Ishikawa (cell line): ENCODE results near the gene KLHDC7B.

Source experiments
- CEBPB ChIP-seq: IDR thresholded peaks from 2 replicates; pipeline ENCODE4 v1.6.1; 2012
- CREB1 ChIP-seq: IDR thresholded peaks from 2 replicates; pipeline ENCODE4 v1.6.1; 2012; ENCODE audit warnings: low read depth
- EGR1 ChIP-seq: IDR thresholded peaks from 2 replicates; pipeline ENCODE4 v1.6.1; 2012
- EP300 ChIP-seq: IDR thresholded peaks from 2 replicates; pipeline ENCODE4 v1.6.1; 2012; ENCODE audit warnings: borderline replicate concordance
- FOXM1 ChIP-seq: IDR thresholded peaks from 2 replicates; pipeline ENCODE4 v1.6.1; 2012; ENCODE audit warnings: low read depth, borderline replicate concordance
- MAX ChIP-seq: IDR thresholded peaks from 2 replicates; pipeline ENCODE4 v1.6.1; 2012
- NFIC ChIP-seq: IDR thresholded peaks from 2 replicates; pipeline ENCODE4 v1.6.1; 2012
- RAD21 ChIP-seq: IDR thresholded peaks from 2 replicates; pipeline ENCODE4 v1.6.1; 2012; ENCODE audit warnings: low read depth
- REST ChIP-seq: IDR thresholded peaks from 2 replicates; pipeline ENCODE4 v1.6.1; 2012; ENCODE audit warnings: low read depth, mild to moderate bottlenecking
- TAF1 ChIP-seq: IDR thresholded peaks from 2 replicates; pipeline ENCODE4 v1.6.1; 2012; ENCODE audit warnings: low read depth, mild to moderate bottlenecking
- TCF12 ChIP-seq: IDR thresholded peaks from 2 replicates; pipeline ENCODE4 v1.6.1; 2012; ENCODE audit warnings: low read depth
- TEAD4 ChIP-seq: IDR thresholded peaks from 2 replicates; pipeline ENCODE4 v1.6.1; 2012
- USF1 ChIP-seq: IDR thresholded peaks from 2 replicates; pipeline ENCODE4 v1.6.1; 2012
- ZBTB7A ChIP-seq: IDR thresholded peaks from 2 replicates; pipeline ENCODE4 v1.6.1; 2012; ENCODE audit warnings: low read depth

The KLHDC7B gene

GRCh38 chr22:50577697-50577986 lies 31.9 kb downstream of the KLHDC7B start:
- no peak for TF ChIP-seq TCF12
- no peak for TF ChIP-seq CREB1
- TF ChIP-seq USF1 = no peak
- TF ChIP-seq RAD21 = no peak
- TF ChIP-seq EP300 = no peak
- TF ChIP-seq NFIC = no peak
- TF ChIP-seq REST = no peak
- no peak for TF ChIP-seq CEBPB

GRCh38 chr22:50577987-50578775 lies 32.5 kb downstream of the KLHDC7B start, which contains the start of gene CPT1B:
Gene CPT1B, minus strand, starts transcription at chr22:50578427. Its CDS starts 512 bp downstream, at chr22:50577915.
- TF ChIP-seq MAX (no peak), TEAD4 (no peak), EGR1 (no peak), CEBPB (no peak), RAD21 (no peak), FOXM1 (no peak)

- TF ChIP-seq REST = no peak
- no peak for TF ChIP-seq EP300
- no peak for TF ChIP-seq ZBTB7A
- no peak for TF ChIP-seq FOXM1
- TF ChIP-seq EGR1 = no peak
- no peak for TF ChIP-seq CEBPB
- no peak for TF ChIP-seq TAF1
- TF ChIP-seq CREB1 = no peak
- no peak for TF ChIP-seq MAX
- TF ChIP-seq NFIC = no peak
Measured at GRCh38 chr22:50578776-50579310, 33.1 kb downstream of the KLHDC7B start.

GRCh38 chr22:50579752-50580151 lies 34.1 kb downstream of the KLHDC7B start:
- TF ChIP-seq FOXM1 (no peak), NFIC (no peak), EGR1 (no peak), TEAD4 (no peak), TCF12 (no peak), USF1 (no peak), REST (no peak), CREB1 (no peak), EP300 (no peak), RAD21 (no peak), ZBTB7A (no peak)
